H7 (cell line): ENCODE measurements around the gene SPATA31D4. TPM values are rescaled to one million over a fixed set of nuclear protein-coding genes. Genes with fewer than 3 reads are reported as not detected.
"Not testable (repeated sequence)": the region's sequence is repeated elsewhere in the genome, so short reads cannot be mapped to it uniquely, and the experiment has no call there.

Experiments
- DNase-seq: peaks from one replicate; pipeline ENCODE4 v3.0.0; 2012
- H3K27me3 ChIP-seq: 2 replicates; pipeline ENCODE4 v1.6.0; 2011; ENCODE audit warnings: mild to moderate bottlenecking, low read length; ENCODE audit not compliant: control insufficient read depth, insufficient read depth
- H3K36me3 ChIP-seq: replicated peaks from 2 replicates; pipeline ENCODE4 v1.5.1; 2011; ENCODE audit warnings: low read length; ENCODE audit not compliant: control insufficient read depth, insufficient read depth
- H3K4me3 ChIP-seq: 2 replicates; pipeline ENCODE4 v1.5.1; 2011; ENCODE audit warnings: low read depth, mild to moderate bottlenecking, control low read depth, low read length, moderate library complexity; ENCODE audit not compliant: insufficient read depth
- total RNA-seq: library from RNA; depleted of rRNA; stranded (reverse); fragments of >200 nt; shearing (Covaris generic); gene quantifications from 2 replicates; pipeline ENCODE4 v1.2.3, GENCODE V29; 2014; rRNA removed

SPATA31D4 gene
- total RNA-seq: not detected in 2 replicates

- H3K27me3 ChIP-seq, H3K4me3 ChIP-seq, H3K36me3 ChIP-seq, DNase-seq: not testable (repeated sequence)
These were observed at the start of gene SPATA31D4 for GRCh38 chr9:81928305-81928704. SPATA31D4 (plus strand) TSS chr9:81928428; CDS start chr9:81928514, 86 bp downstream.

- H3K36me3 ChIP-seq: no peaks in the 10 kb centered on the region
- H3K27me3 ChIP-seq: no peaks in the 10 kb centered on the region
- no peak for DNase-seq
- no peak overlapping the region for H3K4me3 ChIP-seq
These were observed 49.7 kb upstream of the SPATA31D4 start for GRCh38 chr9:81878530-81878929.

- DNase-seq: no peak
- Histone ChIP-seq H3K36me3 (no peaks in the 10 kb centered on the region), H3K27me3 (no peaks in the 10 kb centered on the region), H3K4me3 (no peak overlapping the region)
These were observed 48.7 kb upstream of the SPATA31D4 start for GRCh38 chr9:81879501-81879916.

- Histone ChIP-seq H3K36me3 (no peaks in the 10 kb centered on the region), H3K27me3 (no peaks in the 10 kb centered on the region), H3K4me3 (no peak overlapping the region)
- no peak for DNase-seq
These were observed 42.6 kb upstream of the SPATA31D4 start for GRCh38 chr9:81885602-81886001.

GRCh38 chr9:81886665-81887064 lies 41.6 kb upstream of the SPATA31D4 start:
- no peaks in the 10 kb centered on the region for H3K27me3 ChIP-seq
- no peak for DNase-seq
- H3K36me3 ChIP-seq: no peaks in the 10 kb centered on the region
- no peak overlapping the region for H3K4me3 ChIP-seq

GRCh38 chr9:81890104-81890503 lies 38.1 kb upstream of the SPATA31D4 start:
- DNase-seq: no peak
- Histone ChIP-seq H3K27me3 (no peaks in the 10 kb centered on the region), H3K36me3 (no peaks in the 10 kb centered on the region), H3K4me3 (no peak overlapping the region)

GRCh38 chr9:81892440-81892839 lies 35.8 kb upstream of the SPATA31D4 start:
- no peak overlapping the region for H3K4me3 ChIP-seq
- H3K27me3 ChIP-seq: no peaks in the 10 kb centered on the region
- H3K36me3 ChIP-seq: no peaks in the 10 kb centered on the region
- DNase-seq: no peak

- no peak for DNase-seq
- no peaks in the 10 kb centered on the region for H3K27me3 ChIP-seq
- H3K4me3 ChIP-seq: no peak overlapping the region
- no peaks in the 10 kb centered on the region for H3K36me3 ChIP-seq
These were observed 34.3 kb upstream of the SPATA31D4 start for GRCh38 chr9:81893929-81894328.

- Histone ChIP-seq H3K4me3 (no peak overlapping the region), H3K36me3 (no peaks in the 10 kb centered on the region), H3K27me3 (no peaks in the 10 kb centered on the region)
- DNase-seq: no peak
These were observed 33.3 kb upstream of the SPATA31D4 start for GRCh38 chr9:81894891-81895290.

- Histone ChIP-seq H3K27me3 (no peaks in the 10 kb centered on the region), H3K4me3 (no peak overlapping the region), H3K36me3 (no peaks in the 10 kb centered on the region)
- no peak for DNase-seq
These were observed 32.2 kb upstream of the SPATA31D4 start for GRCh38 chr9:81896070-81896469.

- DNase-seq: no peak
- Histone ChIP-seq H3K36me3 (no peaks in the 10 kb centered on the region), H3K27me3 (no peaks in the 10 kb centered on the region), H3K4me3 (no peak overlapping the region)
These were observed 29.4 kb upstream of the SPATA31D4 start for GRCh38 chr9:81898851-81899250.

- H3K36me3 ChIP-seq: no peaks in the 10 kb centered on the region
- DNase-seq: no peak
- no peak overlapping the region for H3K4me3 ChIP-seq
- no peaks in the 10 kb centered on the region for H3K27me3 ChIP-seq
These were observed 26.0 kb upstream of the SPATA31D4 start for GRCh38 chr9:81902196-81902595.

GRCh38 chr9:81902626-81903025 lies 25.6 kb upstream of the SPATA31D4 start:
- DNase-seq: no peak
- Histone ChIP-seq H3K36me3 (no peaks in the 10 kb centered on the region), H3K27me3 (no peaks in the 10 kb centered on the region), H3K4me3 (no peak overlapping the region)

- Histone ChIP-seq H3K27me3 (no peaks in the 10 kb centered on the region), H3K36me3 (no peaks in the 10 kb centered on the region), H3K4me3 (no peak overlapping the region)
- no peak for DNase-seq
These were observed 21.6 kb upstream of the SPATA31D4 start for GRCh38 chr9:81906671-81907070.

- Histone ChIP-seq H3K27me3 (no peaks in the 10 kb centered on the region), H3K36me3 (no peaks in the 10 kb centered on the region), H3K4me3 (no peak overlapping the region)
- DNase-seq: no peak
These were observed 16.1 kb upstream of the SPATA31D4 start for GRCh38 chr9:81912135-81912534.

GRCh38 chr9:81915801-81916505 lies 12.3 kb upstream of the SPATA31D4 start:
- no peak for DNase-seq
- H3K36me3 ChIP-seq: no peaks in the 10 kb centered on the region
- no peaks in the 10 kb centered on the region for H3K27me3 ChIP-seq
- H3K4me3 ChIP-seq: no peak overlapping the region
